HCT116 (cell line): Measurements from ENCODE around the gene DONSON. TPM values are rescaled to one million over a fixed set of nuclear protein-coding genes. Genes with fewer than 3 reads are reported as not detected.

Source experiments
- ATAC-seq: fragments of 200-7000 bp; cut with Tn5 transposase; 2 replicates; pipeline ENCODE4 v1.9.1; 2020; ENCODE audit warnings: mild to moderate bottlenecking, moderate library complexity
- BruUV-seq: library from RNA; stranded (reverse); fragments of 400-500 nt; replicated peaks from 2 replicates; lab custom pipeline; 2021; lab: Mats Ljungman, UMichigan
- CTCF ChIA-PET: fragments of 300-600 bp; sonication (Branson Sonifier 250); formaldehyde crosslinking; loops from one replicate; lab custom pipeline; 2021; ENCODE audit warnings: antibody characterized with exemption; lab: Charles Lee
- POLR2A ChIA-PET: fragments of 300-600, 350-600 bp; sonication (Branson Sonifier 250); formaldehyde crosslinking; loops from one replicate; lab custom pipeline; 2021; ENCODE audit warnings: antibody characterized with exemption; lab: Charles Lee
- RAD21 ChIA-PET, 2 experiments: fragments of 300-600 bp; sonication (Branson Sonifier 250); formaldehyde crosslinking; loops; one replicate each; lab custom pipeline; 2023; ENCODE audit warnings: low total read pairs in 2 of 2; ENCODE audit not compliant: uncharacterized antibody in 2 of 2, unreplicated experiment in 2 of 2, low non-redundant PET in 1 of 2; lab: Charles Lee
- DNase-seq: peaks from one replicate; pipeline ENCODE4 v3.0.0-alpha.2; 2010; ENCODE audit warnings: low read depth, low spot score
- H2AFZ ChIP-seq: fragments of 200-600 bp; shearing (Covaris generic), sonication (generic); 2 replicates; pipeline ENCODE4 v1.6.1; 2017; ENCODE audit warnings: low read depth, mixed run types, mixed read lengths, antibody characterized with exemption, low read length; ENCODE audit not compliant: poor library complexity, severe bottlenecking
- H3K27ac ChIP-seq: 2 replicates; pipeline ENCODE4 v1.5.1; 2012; ENCODE audit warnings: low read depth, low read length
- H3K27me3 ChIP-seq: fragments of 200-600 bp; sonication (generic); 2 replicates; pipeline ENCODE4 v1.6.1; 2016; ENCODE audit warnings: mixed run types, low read length, mixed read lengths; ENCODE audit not compliant: insufficient read depth
- H3K36me3 ChIP-seq, 2 experiments: fragments of 200-500 bp in 1 of 2; fragments of 200-600 bp in 1 of 2; sonication (Bioruptor generic) in 1 of 2; sonication (generic) in 1 of 2; 2 replicates each; pipeline versions ENCODE4 v1.5.1 to v1.6.1; 2014 to 2016; ENCODE audit warnings: low read length in 2 of 2, inconsistent platforms in 1 of 2, mixed read lengths in 1 of 2, mixed run types in 1 of 2; ENCODE audit not compliant: insufficient read depth in 2 of 2, control insufficient read depth in 1 of 2
- H3K4me1 ChIP-seq, 2 experiments: fragments of 200-600 bp in 1 of 2; sonication (generic) in 1 of 2; 2 replicates each; pipeline versions ENCODE4 v1.5.1 to v1.6.1; 2012 to 2017; ENCODE audit warnings: low read length in 2 of 2, inconsistent platforms in 1 of 2, mild to moderate bottlenecking in 1 of 2, mixed read lengths in 1 of 2, mixed run types in 1 of 2, moderate library complexity in 1 of 2; ENCODE audit not compliant: insufficient read depth in 2 of 2, control insufficient read depth in 1 of 2
- H3K4me2 ChIP-seq: fragments of 200-600 bp; sonication (generic); 2 replicates; pipeline ENCODE4 v1.6.1; 2017; ENCODE audit warnings: mixed run types, low read length, mixed read lengths
- H3K4me3 ChIP-seq, 2 experiments: fragments of 200-600 bp in 1 of 2; sonication (generic) in 1 of 2; replicated peaks in 1 of 2; 2 replicates each; pipeline ENCODE4 v1.5.1; 2011 to 2016; ENCODE audit warnings: low read length in 2 of 2, control low read depth in 1 of 2, low read depth in 1 of 2, mild to moderate bottlenecking in 1 of 2, mixed read lengths in 1 of 2, mixed run types in 1 of 2
- H3K79me2 ChIP-seq: fragments of 200-600 bp; sonication (generic); 2 replicates; pipeline ENCODE4 v1.6.1; 2017; ENCODE audit warnings: mild to moderate bottlenecking, mixed run types, low read length, moderate library complexity, mixed read lengths; ENCODE audit not compliant: insufficient read depth
- H3K9ac ChIP-seq: fragments of 200-600 bp; sonication (generic); 2 replicates; pipeline ENCODE4 v1.6.1; 2016; ENCODE audit warnings: low read length, mixed read lengths
- H3K9me2 ChIP-seq: fragments of 200-600 bp; sonication (generic), shearing (Covaris generic); 2 replicates; pipeline ENCODE4 v1.6.1; 2017; ENCODE audit warnings: mixed run types, mild to moderate bottlenecking, moderate library complexity; ENCODE audit not compliant: insufficient read depth
- H3K9me3 ChIP-seq, 2 experiments: fragments of 200-500 bp in 1 of 2; fragments of 200-600 bp in 1 of 2; sonication (Bioruptor generic) in 1 of 2; sonication (generic) in 1 of 2; 2 replicates each; pipeline ENCODE4 v1.6.1; 2014 to 2017; ENCODE audit warnings: low read length in 2 of 2, mixed read lengths in 2 of 2, inconsistent platforms in 1 of 2, low read depth in 1 of 2, mild to moderate bottlenecking in 1 of 2, mixed run types in 1 of 2, moderate library complexity in 1 of 2; ENCODE audit not compliant: control insufficient read depth in 1 of 2, insufficient read depth in 1 of 2
- H4K20me1 ChIP-seq: fragments of 200-600 bp; sonication (generic), shearing (Covaris generic); 2 replicates; pipeline ENCODE4 v1.6.1; 2017; ENCODE audit warnings: mixed run types, mild to moderate bottlenecking, moderate library complexity; ENCODE audit not compliant: insufficient read depth
- ATF3 ChIP-seq: IDR thresholded peaks from 2 replicates; pipeline ENCODE4 v1.6.1; 2012
- CBX3 ChIP-seq: IDR thresholded peaks from 2 replicates; pipeline ENCODE4 v1.6.1; 2012; ENCODE audit warnings: low read depth
- POLR2A ChIP-seq: IDR thresholded peaks from 2 replicates; pipeline ENCODE4 v1.7.0; 2011; ENCODE audit warnings: borderline replicate concordance; ENCODE audit not compliant: insufficient read depth, insufficient read length; ENCODE audit errors: extremely low read depth
- POLR2AphosphoS5 ChIP-seq: IDR thresholded peaks from 2 replicates; pipeline ENCODE4 v1.6.1; 2011; ENCODE audit warnings: mild to moderate bottlenecking, low read depth, low read length, moderate library complexity
- RAD21 ChIP-seq: IDR thresholded peaks from 2 replicates; pipeline ENCODE4 v1.6.1; 2012; ENCODE audit warnings: low read depth, mild to moderate bottlenecking
- REST ChIP-seq: IDR thresholded peaks from 2 replicates; pipeline ENCODE4 v1.6.1; 2012; ENCODE audit warnings: low read depth
- SIN3A ChIP-seq: IDR thresholded peaks from 2 replicates; pipeline ENCODE4 v1.6.1; 2012; ENCODE audit warnings: low read depth
- TCF7L2 ChIP-seq: IDR thresholded peaks from 2 replicates; pipeline ENCODE4 v1.7.0; 2011; ENCODE audit warnings: borderline replicate concordance, inconsistent platforms; ENCODE audit not compliant: insufficient read depth, insufficient read length; ENCODE audit errors: extremely low read depth
- intact Hi-C: fragments of 100-400 bp; cut with micrococcal nuclease; formaldehyde crosslinking; loops from 2 replicates; pipeline ENCODE4 v1.10.0; 2022
- total RNA-seq: library from RNA; stranded (reverse); gene quantifications from one replicate; pipeline ENCODE4 v1.2.1, GENCODE V29; 2021; ENCODE audit not compliant: unreplicated experiment
- TF ChIP-seq, protein P1 (sequence below), 3 experiments: fragments of 200-600 bp in 1 of 3; sonication (generic) in 1 of 3; IDR thresholded peaks in 2 of 3; conservative IDR thresholded peaks in 1 of 3; 2 replicates each; pipeline ENCODE4 v1.5.1; 2012 to 2017; ENCODE audit warnings: low read depth in 2 of 3, low read length in 2 of 3, antibody characterized with exemption in 1 of 3, borderline replicate concordance in 1 of 3, control low read depth in 1 of 3, mild to moderate bottlenecking in 1 of 3, mixed read lengths in 1 of 3, mixed run types in 1 of 3, moderate library complexity in 1 of 3; ENCODE audit not compliant: insufficient read depth in 1 of 3

DONSON gene
- total RNA-seq, 1 experiment from 2014 or later: 31.7 TPM

DNA sequence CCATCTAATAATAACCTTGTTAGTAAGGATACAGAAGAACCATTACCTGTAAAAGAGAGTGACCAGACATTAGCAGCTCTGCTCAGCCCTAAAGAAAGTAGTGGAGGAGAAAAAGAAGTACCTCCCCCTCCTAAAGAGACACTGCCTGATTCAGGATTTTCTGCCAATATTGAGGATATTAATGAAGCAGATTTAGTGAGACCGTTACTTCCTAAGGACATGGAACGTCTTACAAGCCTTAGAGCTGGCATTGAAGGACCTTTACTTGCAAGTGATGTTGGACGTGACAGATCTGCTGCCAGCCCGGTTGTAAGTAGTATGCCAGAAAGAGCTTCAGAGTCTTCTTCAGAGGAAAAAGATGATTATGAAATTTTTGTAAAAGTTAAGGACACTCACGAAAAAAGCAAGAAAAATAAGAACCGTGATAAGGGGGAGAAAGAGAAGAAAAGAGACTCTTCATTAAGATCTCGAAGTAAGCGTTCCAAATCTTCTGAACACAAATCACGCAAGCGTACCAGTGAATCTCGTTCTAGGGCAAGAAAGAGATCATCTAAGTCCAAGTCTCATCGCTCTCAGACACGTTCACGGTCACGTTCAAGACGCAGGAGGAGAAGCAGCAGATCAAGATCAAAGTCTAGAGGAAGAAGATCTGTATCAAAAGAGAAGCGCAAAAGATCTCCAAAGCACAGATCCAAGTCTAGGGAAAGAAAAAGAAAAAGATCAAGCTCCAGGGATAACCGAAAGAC is 34.1 kb downstream of the DONSON start (continued):
- TF ChIP-seq POLR2A (no peak), RAD21 (no peak), CBX3 (no peak)
- TF ChIP-seq, all 23 proteins: peak for 0

DNA sequence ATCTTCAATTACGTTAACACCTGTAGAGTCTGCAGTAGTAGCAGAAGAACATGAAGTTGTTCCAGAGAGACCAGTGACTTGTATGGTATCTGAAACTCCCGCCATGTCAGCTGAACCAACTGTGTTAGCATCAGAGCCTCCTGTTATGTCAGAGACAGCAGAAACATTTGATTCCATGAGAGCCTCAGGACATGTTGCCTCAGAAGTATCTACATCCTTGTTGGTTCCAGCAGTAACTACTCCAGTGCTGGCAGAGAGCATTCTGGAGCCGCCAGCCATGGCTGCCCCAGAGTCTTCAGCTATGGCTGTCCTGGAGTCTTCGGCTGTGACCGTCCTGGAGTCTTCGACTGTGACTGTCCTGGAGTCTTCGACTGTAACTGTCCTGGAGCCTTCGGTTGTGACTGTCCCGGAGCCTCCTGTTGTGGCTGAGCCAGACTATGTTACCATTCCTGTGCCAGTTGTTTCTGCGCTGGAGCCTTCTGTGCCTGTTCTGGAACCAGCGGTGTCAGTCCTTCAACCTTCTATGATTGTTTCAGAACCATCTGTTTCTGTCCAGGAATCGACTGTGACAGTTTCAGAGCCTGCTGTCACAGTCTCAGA is 35.4 kb downstream of the DONSON start:
- Histone ChIP-seq H3K27ac (no peak overlapping the region), H3K4me3 (no peak overlapping the region), H3K79me2 (peaks cover 100% of the 10 kb centered on the region), H3K9me2 (no peaks in the 10 kb centered on the region), H3K9ac (no peak overlapping the region), H2AFZ (no peak overlapping the region), H3K36me3 (peaks cover 78 to 90% of the 10 kb centered on the region in 2 experiments), H3K4me2 (no peak overlapping the region), H3K4me1 (no peaks in the 10 kb centered on the region), H4K20me1 (peaks cover 54% of the 10 kb centered on the region), H3K27me3 (no peaks in the 10 kb centered on the region), H3K9me3 (no peaks in the 10 kb centered on the region)
- TF ChIP-seq, protein P1, sequence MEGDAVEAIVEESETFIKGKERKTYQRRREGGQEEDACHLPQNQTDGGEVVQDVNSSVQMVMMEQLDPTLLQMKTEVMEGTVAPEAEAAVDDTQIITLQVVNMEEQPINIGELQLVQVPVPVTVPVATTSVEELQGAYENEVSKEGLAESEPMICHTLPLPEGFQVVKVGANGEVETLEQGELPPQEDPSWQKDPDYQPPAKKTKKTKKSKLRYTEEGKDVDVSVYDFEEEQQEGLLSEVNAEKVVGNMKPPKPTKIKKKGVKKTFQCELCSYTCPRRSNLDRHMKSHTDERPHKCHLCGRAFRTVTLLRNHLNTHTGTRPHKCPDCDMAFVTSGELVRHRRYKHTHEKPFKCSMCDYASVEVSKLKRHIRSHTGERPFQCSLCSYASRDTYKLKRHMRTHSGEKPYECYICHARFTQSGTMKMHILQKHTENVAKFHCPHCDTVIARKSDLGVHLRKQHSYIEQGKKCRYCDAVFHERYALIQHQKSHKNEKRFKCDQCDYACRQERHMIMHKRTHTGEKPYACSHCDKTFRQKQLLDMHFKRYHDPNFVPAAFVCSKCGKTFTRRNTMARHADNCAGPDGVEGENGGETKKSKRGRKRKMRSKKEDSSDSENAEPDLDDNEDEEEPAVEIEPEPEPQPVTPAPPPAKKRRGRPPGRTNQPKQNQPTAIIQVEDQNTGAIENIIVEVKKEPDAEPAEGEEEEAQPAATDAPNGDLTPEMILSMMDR (IDR thresholded peaks at IDR 0.05 in 2 of 3, conservative IDR thresholded peaks at IDR 0.05 in 1 of 3; ENCODE audit: borderline replicate concordance in 1 of 3, insufficient read depth in 1 of 3, low read depth in 2 of 3, low read length in 2 of 3): no peak
- TF ChIP-seq SIN3A: no peak
- TF ChIP-seq REST: no peak
- TF ChIP-seq ATF3: no peak
- no peak for TF ChIP-seq TCF7L2
- TF ChIP-seq POLR2AphosphoS5: no peak
- ChIA-PET RAD21 (no interaction called here), CTCF (no interaction called here), POLR2A (no interaction called here)
- intact Hi-C loops: no loop called here
- no TSS peak for BruUV-seq
- DNase-seq: no peak
- ATAC-seq: no peak
